Activated naive CD8-positive, alpha-beta T cell treated with anti-CD3 and anti-CD28 coated beads for 36 hours (primary cell): ENCODE results near the gene ANKRD39. TPM values are rescaled to one million over a fixed set of nuclear protein-coding genes. Genes with fewer than 3 reads are reported as not detected.

Source experiments
- DNase-seq: peaks from one replicate; pipeline ENCODE4 v3.0.0; 2021
- H3K27ac Mint-ChIP-seq: one replicate; pipeline ENCODE4 v1.8.0; 2022; ENCODE audit warnings: mild to moderate bottlenecking, moderate library complexity, mixed read lengths
- H3K27me3 Mint-ChIP-seq: one replicate; pipeline ENCODE4 v1.8.0; 2022; ENCODE audit warnings: mild to moderate bottlenecking, mixed read lengths
- H3K36me3 Mint-ChIP-seq: one replicate; pipeline ENCODE4 v1.8.0; 2021; ENCODE audit warnings: mild to moderate bottlenecking, mixed read lengths
- H3K4me1 Mint-ChIP-seq: one replicate; pipeline ENCODE4 v1.8.0; 2021; ENCODE audit warnings: mixed read lengths
- H3K4me3 Mint-ChIP-seq: one replicate; pipeline ENCODE4 v1.8.0; 2022; ENCODE audit warnings: mild to moderate bottlenecking, moderate library complexity, mixed read lengths
- H3K9me3 Mint-ChIP-seq: one replicate; pipeline ENCODE4 v1.8.0; 2022; ENCODE audit warnings: mixed read lengths
- total RNA-seq, 2 experiments: library from RNA; stranded (reverse); gene quantifications; one replicate each; pipeline ENCODE4 v1.2.3, GENCODE V29; 2021

ANKRD39 gene
- total RNA-seq, 2 experiments from 2014 or later: 22.7 to 25.2 TPM

DNA sequence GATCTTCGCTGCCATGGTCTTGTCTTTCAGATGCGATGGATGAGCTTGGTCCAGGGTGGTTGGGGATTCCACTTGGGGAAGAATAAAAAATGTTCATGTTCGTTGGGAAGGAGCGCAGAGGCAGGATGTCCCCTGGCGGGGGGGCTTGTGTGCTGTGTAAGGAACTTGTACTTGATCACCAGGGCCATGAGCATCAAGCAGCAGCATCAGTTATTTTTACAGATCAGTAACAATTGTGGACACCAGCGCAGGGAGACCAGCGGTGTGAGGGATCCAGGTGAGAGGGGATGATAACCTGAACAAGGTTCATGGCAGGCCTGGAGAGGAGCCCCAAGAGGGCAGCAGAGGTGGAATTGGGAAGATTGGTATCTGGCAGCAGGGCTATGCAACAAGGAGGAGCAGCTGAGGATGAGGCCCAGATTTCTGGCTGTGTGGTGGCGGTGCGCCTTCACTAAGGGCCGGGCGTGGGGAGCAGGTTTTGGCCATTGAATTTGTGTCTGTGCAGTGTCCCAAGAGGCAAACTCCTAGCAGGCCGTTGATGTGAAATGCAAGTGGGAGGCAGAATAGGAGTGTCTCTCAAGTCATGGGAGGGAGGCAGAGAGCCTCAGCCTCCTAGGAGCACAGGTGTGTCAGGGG, 37.8 kb downstream of the ANKRD39 start:
- Mint-ChIP-seq H3K4me1 (peaks cover 46% of the 10 kb centered on the region), H3K9me3 (no peaks in the 10 kb centered on the region), H3K27me3 (no peaks in the 10 kb centered on the region), H3K27ac (no peak overlapping the region), H3K36me3 (peaks cover 12% of the 10 kb centered on the region), H3K4me3 (peak overlapping the region; percentile 2)
- no peak for DNase-seq

DNA sequence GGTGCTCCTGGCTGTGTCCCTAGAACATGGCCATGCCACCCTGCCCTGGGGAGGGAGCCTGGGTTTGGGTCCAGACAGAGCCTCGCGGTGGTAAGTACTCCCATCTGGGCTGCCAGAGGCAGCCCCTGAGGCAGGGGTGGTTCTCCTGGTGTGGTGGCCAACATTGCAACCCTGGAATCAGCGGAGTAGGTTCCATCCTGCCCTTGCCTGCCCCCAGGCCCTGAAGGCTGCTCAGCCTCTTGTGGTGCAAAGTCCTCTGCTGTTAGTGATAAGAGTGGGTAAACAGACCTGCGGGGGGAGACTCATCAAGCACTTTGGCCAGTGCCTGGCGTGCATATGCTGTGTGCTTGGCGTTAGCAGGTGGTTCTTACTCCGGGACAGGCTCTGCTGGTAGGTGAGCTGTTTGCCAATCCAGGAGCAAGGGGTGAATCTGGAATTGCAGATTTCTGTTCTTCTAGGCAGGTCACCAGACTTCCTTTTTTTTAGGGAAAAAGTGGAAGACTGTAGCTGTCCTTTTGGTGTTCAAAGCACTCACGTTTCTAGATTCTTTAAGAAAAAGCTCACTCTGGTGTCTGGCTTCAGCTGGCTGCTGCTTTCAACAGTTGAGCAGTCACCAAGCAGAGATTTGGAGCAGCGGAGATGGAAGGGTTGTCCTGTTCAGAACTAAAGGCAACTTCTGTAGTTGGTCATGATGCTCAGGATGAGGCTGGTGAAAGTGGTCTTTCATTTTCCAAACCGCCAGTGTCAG, 38.5 kb downstream of the ANKRD39 start:
- no peaks in the 10 kb centered on the region for H3K9me3 Mint-ChIP-seq
- H3K27me3 Mint-ChIP-seq: no peaks in the 10 kb centered on the region
- no peak for DNase-seq
- H3K4me3 Mint-ChIP-seq: peak overlapping the region; percentile 75
- H3K4me1 Mint-ChIP-seq: peaks cover 49% of the 10 kb centered on the region
- peaks cover 12% of the 10 kb centered on the region for H3K36me3 Mint-ChIP-seq
- H3K27ac Mint-ChIP-seq: no peak overlapping the region

DNA sequence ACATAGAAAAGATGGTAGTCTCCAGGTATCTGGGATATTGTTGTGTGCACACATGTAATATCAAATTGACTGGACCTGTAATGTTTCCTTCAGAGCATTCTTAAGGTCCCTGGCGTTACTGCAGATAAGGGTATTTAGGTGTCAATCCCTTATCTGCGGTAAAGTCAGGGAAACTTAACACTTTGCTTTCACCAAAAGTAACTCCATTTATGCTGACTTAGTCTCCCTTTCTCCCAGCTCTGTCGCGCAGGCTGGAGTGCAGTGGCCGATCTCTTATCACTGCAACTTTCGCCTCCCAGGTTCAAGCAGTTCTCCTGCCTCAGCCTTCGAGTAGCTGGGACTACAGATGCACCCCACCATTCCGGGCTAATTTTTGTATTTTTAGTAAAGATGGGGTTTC, 39.9 kb downstream of the ANKRD39 start:
- Mint-ChIP-seq H3K9me3 (no peaks in the 10 kb centered on the region), H3K27me3 (no peaks in the 10 kb centered on the region), H3K4me3 (peak overlapping the region; percentile 75), H3K4me1 (peaks cover 49% of the 10 kb centered on the region), H3K36me3 (peaks cover 12% of the 10 kb centered on the region), H3K27ac (peak overlapping the region; percentile 38)
- no peak for DNase-seq

DNA sequence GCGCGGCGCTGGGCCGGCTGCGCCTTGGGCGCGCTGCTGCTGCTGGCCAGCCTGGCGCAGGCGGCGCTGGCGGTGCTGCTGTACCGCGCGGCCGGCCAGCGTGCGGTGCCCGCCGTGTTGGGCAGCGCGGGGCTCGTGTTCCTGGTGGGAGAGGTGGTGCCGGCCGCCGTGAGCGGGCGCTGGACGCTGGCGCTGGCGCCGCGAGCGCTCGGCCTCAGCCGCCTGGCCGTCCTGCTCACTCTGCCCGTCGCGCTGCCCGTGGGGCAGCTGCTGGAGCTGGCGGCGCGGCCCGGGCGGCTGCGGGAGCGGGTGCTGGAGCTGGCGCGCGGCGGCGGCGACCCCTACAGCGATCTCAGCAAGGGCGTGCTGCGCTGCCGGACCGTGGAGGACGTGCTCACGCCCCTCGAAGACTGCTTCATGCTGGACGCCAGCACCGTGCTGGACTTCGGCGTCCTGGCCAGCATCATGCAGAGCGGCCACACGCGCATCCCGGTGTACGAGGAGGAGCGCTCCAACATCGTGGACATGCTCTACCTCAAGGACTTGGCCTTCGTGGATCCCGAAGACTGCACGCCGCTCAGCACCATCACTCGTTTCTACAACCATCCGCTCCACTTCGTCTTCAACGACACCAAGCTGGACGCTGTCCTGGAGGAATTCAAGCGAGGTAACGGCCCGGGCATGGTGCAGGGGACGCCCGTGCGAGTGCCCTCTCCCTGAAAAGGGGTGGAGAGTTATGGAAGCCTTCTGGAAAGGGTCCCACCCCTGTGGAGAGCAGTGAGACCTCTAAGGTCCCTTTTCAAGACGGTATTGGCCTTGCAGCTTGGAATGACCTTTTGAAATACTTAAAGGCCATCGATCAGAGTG, 40.7 kb downstream of the ANKRD39 start:
- DNase-seq: no peak
- Mint-ChIP-seq H3K36me3 (peaks cover 12% of the 10 kb centered on the region), H3K27me3 (no peaks in the 10 kb centered on the region), H3K4me1 (peaks cover 50% of the 10 kb centered on the region), H3K27ac (peak overlapping the region; percentile 38), H3K9me3 (no peaks in the 10 kb centered on the region), H3K4me3 (peak overlapping the region; percentile 75)

DNA sequence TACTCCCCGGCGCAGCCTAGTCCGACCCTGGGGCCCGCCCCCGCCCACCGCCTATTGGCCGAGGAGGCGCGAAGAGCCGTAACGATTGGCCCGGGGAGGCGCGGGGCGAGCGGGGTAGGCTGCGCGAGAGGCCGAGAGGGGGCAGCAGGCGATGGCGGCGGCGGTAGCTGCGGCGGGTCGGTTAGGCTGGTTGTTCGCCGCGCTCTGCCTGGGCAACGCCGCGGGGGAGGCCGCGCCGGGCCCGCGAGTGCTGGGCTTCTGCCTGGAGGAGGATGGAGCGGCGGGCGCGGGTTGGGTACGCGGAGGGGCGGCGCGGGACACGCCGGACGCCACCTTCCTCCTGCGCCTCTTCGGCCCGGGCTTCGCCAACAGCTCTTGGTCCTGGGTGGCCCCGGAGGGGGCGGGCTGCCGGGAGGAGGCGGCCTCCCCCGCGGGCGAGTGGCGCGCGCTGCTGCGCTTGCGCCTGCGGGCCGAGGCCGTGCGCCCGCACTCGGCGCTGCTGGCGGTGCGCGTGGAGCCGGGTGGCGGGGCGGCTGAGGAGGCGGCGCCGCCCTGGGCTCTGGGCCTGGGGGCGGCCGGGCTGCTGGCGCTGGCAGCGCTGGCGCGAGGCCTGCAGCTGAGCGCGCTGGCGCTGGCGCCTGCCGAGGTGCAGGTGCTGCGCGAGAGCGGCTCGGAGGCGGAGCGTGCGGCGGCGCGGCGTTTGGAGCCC, 41.5 kb downstream of the ANKRD39 start, which contains the start of gene CNNM3:
Gene CNNM3, plus strand, starts transcription at position 142 of the 709 bp plus-strand sequence. Its CDS starts 10 bp downstream, at position 152.
- Mint-ChIP-seq H3K36me3 (peaks cover 12% of the 10 kb centered on the region), H3K4me3 (peak within 1 kb of the TSS; percentile 82), H3K9me3 (no peaks in the 10 kb centered on the region), H3K27ac (peak within 1 kb of the TSS; percentile 56), H3K27me3 (no peaks in the 10 kb centered on the region), H3K4me1 (peaks cover 47% of the 10 kb centered on the region)
- peak; percentile 98 for DNase-seq

DNA sequence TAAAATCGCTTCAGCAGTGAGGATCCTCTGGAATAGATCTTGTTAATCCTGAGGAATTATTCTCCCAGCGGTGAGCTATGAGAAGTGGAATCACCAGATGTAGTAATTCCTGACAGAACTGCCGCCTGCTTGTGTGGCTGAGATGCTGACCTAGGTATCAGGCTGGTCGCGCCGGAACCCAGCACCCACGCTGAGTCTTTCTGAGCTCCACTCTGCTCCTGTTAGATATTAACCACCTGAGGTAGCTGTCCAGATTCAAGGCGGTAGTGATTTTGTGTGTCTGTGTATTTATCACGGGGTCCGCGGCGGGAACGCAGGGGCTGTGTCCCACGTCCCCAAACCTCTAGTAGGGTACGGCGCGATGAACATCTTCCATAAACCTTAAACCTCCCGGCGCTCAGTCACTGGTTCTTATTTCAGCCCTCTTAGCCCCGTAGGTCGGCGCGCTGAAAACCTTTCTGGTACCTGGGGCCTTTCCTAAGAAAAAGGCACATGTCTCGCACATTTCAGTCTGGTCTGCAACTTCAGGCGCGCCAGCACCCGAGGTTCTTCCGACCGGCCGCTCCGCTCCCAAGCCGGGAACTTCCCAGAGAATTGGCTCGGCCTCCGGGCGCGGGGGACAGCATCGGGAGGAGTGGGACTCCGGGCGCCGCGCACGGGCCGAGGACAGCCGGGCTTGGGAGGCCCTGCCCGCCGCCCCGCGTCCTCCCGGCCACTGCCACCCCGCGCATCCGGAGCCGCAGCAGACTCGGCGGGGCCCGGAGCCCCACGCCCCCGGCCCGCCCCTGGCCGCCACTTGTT, 42.3 kb downstream of the ANKRD39 start:
- DNase-seq: peak; percentile 24
- no peaks in the 10 kb centered on the region for H3K9me3 Mint-ChIP-seq
- H3K4me1 Mint-ChIP-seq: peaks cover 41% of the 10 kb centered on the region
- peaks cover 12% of the 10 kb centered on the region for H3K36me3 Mint-ChIP-seq
- H3K4me3 Mint-ChIP-seq: peak overlapping the region; percentile 82
- H3K27ac Mint-ChIP-seq: peak overlapping the region; percentile 56
- no peaks in the 10 kb centered on the region for H3K27me3 Mint-ChIP-seq

DNA sequence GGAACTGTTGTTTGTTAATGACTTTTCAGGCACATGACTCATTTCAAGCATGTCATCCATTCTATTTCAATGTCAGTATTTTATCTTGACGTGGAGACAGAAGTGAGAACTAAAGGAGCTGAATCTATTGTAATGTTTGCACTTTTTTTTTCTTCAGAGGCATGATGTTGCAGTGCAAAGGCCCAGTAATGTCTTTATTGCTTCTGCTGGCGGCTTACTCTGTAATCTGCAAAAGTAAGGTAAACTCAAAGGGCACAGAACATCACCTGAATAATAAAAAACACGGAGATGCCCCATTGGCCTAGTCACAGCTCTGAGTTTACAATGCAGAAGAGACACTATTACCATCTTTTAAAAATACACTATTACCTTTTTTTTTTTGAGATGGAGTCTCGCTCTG, 44.2 kb downstream of the ANKRD39 start:
- H3K36me3 Mint-ChIP-seq: peaks cover 12% of the 10 kb centered on the region
- no peak overlapping the region for H3K27ac Mint-ChIP-seq
- no peaks in the 10 kb centered on the region for H3K9me3 Mint-ChIP-seq
- peaks cover 23% of the 10 kb centered on the region for H3K4me1 Mint-ChIP-seq
- H3K4me3 Mint-ChIP-seq: no peak overlapping the region
- H3K27me3 Mint-ChIP-seq: no peaks in the 10 kb centered on the region
- no peak for DNase-seq

DNA sequence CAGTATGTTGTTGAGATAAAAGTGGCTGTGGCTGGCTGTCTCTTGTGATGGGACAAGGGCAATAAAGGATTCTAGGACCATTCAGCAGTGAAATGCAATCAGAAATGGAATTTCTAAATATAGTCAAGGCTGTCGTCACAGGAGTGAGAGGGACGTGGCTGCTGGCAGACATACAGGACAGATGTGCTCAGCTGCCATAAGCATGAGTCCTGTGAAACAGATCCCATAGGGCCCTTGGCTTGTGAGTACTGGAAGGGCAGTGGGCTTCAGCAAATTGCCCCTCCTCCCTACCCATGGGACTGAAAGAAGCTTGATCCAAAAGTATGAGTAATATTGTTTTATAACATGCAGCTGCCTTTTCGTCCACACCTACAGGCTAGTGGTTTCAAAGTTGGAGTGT, 45.9 kb downstream of the ANKRD39 start:
- no peaks in the 10 kb centered on the region for H3K9me3 Mint-ChIP-seq
- DNase-seq: no peak
- no peaks in the 10 kb centered on the region for H3K27me3 Mint-ChIP-seq
- H3K4me3 Mint-ChIP-seq: no peak overlapping the region
- H3K27ac Mint-ChIP-seq: no peak overlapping the region
- H3K4me1 Mint-ChIP-seq: peaks cover 9% of the 10 kb centered on the region
- peaks cover 1% of the 10 kb centered on the region for H3K36me3 Mint-ChIP-seq

DNA sequence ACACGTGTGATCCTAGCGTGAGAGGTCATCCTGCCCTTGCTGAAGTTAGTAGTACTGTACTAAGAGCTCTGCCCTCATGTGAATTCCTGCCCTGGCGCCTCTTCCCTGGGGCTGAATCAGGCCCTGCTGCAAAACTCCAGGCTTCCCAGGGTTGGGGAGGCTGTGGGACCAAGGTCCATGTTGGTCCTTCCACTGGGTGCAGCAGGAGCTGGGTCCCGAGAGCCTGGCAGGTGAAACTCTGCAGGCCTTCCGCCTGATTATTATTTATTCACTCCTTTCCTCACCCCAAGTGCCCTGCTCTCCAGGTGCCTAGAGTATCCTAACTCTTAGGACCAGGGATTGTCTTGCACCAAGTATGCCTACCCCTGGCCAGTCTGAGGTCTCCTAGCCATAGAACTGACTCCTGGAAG, 47.0 kb downstream of the ANKRD39 start:
- Mint-ChIP-seq H3K4me3 (no peak overlapping the region), H3K27me3 (no peaks in the 10 kb centered on the region), H3K36me3 (peaks cover 1% of the 10 kb centered on the region), H3K27ac (no peak overlapping the region), H3K4me1 (peaks cover 15% of the 10 kb centered on the region), H3K9me3 (no peaks in the 10 kb centered on the region)
- no peak for DNase-seq

DNA sequence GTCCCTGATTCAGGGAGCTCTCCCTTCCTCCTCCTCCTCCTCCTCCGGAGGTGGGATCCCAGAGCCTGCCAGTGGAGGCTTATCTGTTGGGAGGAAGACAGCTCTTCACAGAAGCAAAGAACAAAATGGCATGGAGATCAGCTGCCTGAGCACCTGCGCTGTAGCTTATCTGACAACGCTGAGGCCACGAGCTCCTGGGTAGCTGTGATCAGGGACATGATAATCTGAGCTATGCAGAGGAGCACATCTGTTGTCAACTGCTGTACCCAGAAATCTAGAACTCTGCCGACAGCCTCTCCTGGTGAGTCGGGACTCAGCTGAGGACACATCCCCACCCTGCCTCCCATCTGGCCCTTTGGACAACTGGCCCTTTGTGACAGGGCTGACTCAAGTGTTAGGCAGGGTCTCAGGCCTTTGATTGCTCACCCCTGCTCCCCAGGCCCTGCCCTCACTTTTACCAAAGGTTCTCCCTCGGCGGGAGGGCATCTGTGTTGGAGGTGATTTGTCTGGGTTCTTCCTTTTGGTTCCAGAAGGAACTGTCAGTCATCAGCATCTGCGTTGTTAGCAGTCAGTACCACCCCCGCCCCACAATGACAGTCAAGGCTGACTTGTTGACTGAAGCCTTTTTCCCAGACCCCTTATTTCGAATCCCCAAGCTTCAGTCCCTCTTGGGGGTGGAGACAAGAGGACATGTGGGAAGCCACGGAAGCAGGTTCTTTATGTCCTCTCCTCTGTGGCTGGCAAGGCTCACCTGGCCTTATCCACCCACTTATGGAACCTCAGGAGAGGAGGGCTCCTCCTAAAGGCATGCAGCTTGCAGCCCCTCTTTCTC, 47.6 kb downstream of the ANKRD39 start:
- Mint-ChIP-seq H3K4me3 (no peak overlapping the region), H3K4me1 (peaks cover 11% of the 10 kb centered on the region), H3K9me3 (no peaks in the 10 kb centered on the region), H3K36me3 (peaks cover 1% of the 10 kb centered on the region), H3K27me3 (no peaks in the 10 kb centered on the region), H3K27ac (no peak overlapping the region)
- DNase-seq: no peak

DNA sequence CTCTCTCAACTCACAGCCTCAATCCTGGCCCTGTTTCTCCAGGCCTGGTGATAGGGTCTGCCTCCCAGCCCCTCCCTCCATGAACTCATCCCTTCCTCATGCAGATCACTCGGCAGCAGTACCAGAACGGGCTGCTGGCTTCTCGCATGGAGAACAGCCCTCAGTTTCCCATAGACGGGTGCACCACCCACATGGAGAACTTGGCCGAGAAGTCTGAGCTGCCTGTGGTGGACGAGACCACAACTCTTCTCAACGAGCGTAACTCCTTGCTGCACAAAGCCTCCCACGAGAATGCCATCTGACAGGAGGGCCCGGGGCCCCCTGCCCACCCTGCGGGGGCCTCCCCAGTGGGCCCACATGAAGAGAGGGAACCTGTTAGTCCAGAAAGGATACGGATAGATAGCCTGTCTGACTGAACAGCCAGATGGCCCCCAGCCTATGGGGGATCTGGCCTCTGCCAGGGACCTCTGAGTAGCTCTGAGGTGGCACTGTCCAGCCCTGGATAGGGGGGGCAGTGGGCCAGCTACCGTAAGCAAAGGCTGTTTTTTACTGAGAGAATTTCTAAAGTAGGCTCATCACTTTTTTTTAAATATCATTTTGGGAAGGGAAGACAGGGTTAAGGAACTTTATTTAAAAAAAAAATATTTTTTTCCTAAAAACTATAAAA, 48.5 kb downstream of the ANKRD39 start:
- H3K9me3 Mint-ChIP-seq: no peaks in the 10 kb centered on the region
- peaks cover 1% of the 10 kb centered on the region for H3K36me3 Mint-ChIP-seq
- no peak for DNase-seq
- no peak overlapping the region for H3K27ac Mint-ChIP-seq
- H3K4me1 Mint-ChIP-seq: peaks cover 7% of the 10 kb centered on the region
- no peak overlapping the region for H3K4me3 Mint-ChIP-seq
- H3K27me3 Mint-ChIP-seq: no peaks in the 10 kb centered on the region

DNA sequence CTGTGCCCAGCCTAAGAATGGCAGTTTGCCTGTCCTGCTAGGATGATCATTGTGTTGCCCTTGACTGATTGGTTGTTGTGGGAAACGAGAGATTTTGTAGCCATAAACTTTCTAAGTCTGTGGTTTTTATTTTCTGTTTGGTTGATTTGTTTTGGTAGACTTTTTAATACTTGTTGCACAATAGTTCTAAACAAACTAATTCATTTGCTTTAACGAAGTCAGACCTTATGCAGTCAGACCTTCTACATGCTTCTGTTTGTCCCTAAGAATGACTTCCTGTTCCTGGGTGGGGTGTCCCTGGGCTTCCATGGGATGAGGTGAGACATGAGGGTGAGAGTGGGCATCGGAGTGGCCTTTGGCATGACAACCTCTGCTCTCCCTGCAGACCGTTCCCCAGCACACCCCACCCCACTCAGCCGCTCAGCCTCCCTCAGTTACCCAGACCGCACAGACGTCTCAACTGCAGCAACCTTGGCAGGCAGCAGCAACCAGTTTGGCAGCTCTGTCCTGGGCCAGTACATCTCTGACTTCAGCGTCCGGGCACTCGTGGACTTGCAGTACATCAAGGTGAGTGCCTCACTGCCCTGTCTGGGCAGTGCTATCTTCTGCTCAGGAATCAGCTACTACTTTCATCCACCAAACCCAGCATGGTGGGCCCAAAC, 49.5 kb downstream of the ANKRD39 start:
- no peak for DNase-seq
- Mint-ChIP-seq H3K9me3 (no peaks in the 10 kb centered on the region), H3K4me3 (no peak overlapping the region), H3K36me3 (peaks cover 1% of the 10 kb centered on the region), H3K27me3 (no peaks in the 10 kb centered on the region), H3K4me1 (peaks cover 7% of the 10 kb centered on the region), H3K27ac (no peak overlapping the region)

DNA sequence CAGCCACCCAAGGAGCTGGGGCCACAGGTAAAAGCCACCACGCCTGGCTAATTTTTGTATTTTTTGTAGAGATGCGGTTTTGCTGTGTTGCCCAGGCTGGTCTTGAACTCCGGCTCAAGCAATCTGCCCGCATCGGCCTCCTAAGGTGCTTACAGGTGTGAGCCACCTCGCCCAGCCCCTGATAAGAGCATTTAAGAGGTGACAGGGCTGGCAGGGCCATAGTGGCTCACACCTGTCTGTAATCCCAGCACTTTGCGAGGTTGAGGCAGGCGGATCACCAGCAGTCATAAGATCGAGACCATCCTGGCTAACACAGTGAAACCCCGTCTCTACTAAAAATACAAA, 50.7 kb downstream of the ANKRD39 start:
- H3K4me3 Mint-ChIP-seq: no peak overlapping the region
- H3K36me3 Mint-ChIP-seq: peaks cover 1% of the 10 kb centered on the region
- peaks cover 6% of the 10 kb centered on the region for H3K4me1 Mint-ChIP-seq
- H3K27ac Mint-ChIP-seq: no peak overlapping the region
- H3K9me3 Mint-ChIP-seq: no peaks in the 10 kb centered on the region
- DNase-seq: no peak
- H3K27me3 Mint-ChIP-seq: no peaks in the 10 kb centered on the region
